ENCODE results near the gene PPP1R37.
A peak's percentile ranks its signal among the peaks of the same experiment; 100 is the strongest.

Gene PPP1R37

DNA sequence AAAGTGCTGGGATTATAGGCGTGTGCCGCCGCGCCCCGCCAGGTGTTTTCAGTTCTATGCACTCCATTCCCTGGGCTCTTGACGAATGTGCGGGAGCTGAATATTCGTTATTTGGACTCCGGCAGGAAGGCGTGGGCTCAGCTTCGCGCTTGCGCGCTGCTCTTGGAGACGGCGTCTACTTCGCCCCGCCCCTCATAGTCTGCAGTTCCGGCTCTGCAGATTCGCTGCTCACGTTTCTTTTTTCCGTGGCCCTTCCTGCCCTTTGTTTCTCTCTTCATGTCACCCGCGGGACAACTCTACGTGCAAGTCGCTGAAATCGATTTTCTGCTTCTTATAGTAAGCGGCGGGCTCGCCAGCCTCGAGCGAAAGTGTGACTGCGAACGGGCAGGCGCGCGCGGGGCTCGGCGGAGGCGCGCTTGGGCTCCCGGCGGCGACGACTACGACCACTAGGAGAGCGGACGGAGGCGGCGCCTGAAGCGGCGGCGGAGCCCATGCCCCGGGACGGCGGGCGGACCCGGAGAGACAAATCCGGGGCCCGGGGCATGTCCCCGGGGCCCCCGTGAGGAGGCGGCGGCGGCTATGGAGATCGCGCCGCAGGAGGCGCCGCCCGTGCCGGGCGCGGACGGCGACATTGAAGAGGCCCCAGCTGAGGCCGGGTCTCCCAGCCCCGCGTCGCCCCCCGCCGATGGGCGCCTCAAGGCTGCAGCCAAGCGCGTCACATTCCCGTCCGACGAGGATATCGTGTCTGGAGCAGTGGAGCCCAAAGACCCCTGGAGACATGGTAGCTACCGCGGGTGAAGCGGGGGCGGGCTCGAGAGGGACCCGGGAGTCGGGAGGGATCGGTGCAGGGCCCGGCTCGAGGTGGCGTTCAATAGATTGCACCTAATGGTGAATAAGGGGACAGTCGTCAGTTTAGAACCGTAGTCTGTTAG lies at the start of gene PPP1R37:
PPP1R37 (plus strand) TSS at position 433 of the 932 bp plus-strand sequence; CDS start at position 580, 147 bp downstream.
- DNase-seq (ENCODE audit: low read depth) = peak; percentile 96
- TF ChIP-seq, protein P1, sequence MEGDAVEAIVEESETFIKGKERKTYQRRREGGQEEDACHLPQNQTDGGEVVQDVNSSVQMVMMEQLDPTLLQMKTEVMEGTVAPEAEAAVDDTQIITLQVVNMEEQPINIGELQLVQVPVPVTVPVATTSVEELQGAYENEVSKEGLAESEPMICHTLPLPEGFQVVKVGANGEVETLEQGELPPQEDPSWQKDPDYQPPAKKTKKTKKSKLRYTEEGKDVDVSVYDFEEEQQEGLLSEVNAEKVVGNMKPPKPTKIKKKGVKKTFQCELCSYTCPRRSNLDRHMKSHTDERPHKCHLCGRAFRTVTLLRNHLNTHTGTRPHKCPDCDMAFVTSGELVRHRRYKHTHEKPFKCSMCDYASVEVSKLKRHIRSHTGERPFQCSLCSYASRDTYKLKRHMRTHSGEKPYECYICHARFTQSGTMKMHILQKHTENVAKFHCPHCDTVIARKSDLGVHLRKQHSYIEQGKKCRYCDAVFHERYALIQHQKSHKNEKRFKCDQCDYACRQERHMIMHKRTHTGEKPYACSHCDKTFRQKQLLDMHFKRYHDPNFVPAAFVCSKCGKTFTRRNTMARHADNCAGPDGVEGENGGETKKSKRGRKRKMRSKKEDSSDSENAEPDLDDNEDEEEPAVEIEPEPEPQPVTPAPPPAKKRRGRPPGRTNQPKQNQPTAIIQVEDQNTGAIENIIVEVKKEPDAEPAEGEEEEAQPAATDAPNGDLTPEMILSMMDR (IDR thresholded peaks at IDR 0.05; ENCODE audit: low read depth, low read length, missing control alignments) = peak; percentile 20
- in situ Hi-C loops (cut with HindIII; ENCODE audit: low sequenced_read_pairs) = no loop called here
- peak within 1 kb of the TSS; percentile 99 for H3K4me3 ChIP-seq (ENCODE audit: low read depth, low read length)

DNA sequence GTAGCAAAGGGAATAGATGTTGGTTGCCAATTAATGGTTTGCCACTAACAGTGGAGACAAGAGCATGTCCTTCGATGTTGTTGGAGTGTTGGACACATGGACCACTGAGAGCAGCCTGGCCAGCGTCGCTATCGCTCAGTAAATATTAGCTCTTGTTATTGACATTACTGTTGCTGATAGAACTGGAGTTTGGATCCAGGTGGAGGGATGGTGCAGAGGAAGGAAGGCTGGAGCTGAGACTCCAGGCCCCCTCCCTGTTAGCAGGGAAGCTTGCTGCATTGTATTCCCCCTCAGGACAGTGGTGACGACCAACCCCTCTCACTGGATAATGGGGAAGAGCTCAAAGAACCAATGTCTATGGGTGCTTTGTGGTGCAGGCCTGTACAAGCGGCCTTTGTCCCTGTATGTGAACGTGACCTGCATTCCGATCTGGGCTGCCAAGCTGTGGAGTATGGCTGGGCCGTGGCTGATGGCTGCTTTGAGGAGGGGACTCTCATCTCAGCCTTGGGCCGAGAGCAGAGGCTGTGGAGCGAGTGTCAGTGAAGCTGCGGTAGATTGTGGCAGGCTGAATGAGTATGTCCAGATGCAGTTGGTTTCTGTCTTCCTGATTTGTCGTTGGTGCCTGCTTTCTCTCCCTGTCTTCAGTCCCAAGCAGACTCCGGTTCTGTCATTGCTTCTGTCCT lies 47.2 kb upstream of the PPP1R37 start:
- in situ Hi-C loops (cut with HindIII; ENCODE audit: low sequenced_read_pairs) = no loop called here
- H3K4me3 ChIP-seq (ENCODE audit: low read depth, low read length) = no peak overlapping the region
- TF ChIP-seq, protein P1 (IDR thresholded peaks at IDR 0.05; ENCODE audit: low read depth, low read length, missing control alignments) = no peak
- no peak for DNase-seq (ENCODE audit: low read depth)

- DNase-seq (ENCODE audit: low read depth) = no peak
- in situ Hi-C loops (cut with HindIII; ENCODE audit: low sequenced_read_pairs) = no loop called here
Measured at GRCh38 chr19:45046355-45046754, 46.6 kb upstream of the PPP1R37 start.

DNA sequence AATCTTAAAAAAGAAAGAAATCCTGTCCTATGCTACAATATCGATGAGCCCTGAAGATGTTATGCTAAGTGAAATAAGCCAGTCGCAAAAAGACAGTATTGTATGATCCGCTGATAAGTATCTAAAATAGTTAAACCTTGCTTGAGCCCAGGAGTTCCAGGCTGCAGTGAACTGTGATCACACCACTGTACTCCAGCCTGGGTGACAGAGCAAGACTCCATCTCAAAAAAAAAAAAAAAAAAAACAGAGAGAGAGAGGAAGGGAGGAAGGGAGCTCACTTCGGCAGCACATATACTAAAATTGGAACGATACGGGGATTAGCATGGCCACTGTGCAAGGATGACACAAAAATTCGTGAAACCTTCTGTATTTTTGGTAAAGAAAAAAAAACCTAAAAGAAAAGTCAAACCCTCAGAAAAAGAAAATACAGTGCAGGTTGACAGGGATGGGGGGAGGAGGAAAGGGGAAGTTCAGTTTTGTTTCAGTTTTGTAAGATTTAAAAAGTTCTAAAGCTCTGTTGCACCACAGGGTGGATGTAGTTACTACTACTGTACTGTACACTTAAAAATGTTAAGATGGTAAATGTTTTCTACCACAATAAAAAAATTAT lies 45.7 kb upstream of the PPP1R37 start:
- TF ChIP-seq, protein P1 (IDR thresholded peaks at IDR 0.05; ENCODE audit: low read depth, low read length, missing control alignments) = no peak
- DNase-seq (ENCODE audit: low read depth) = no peak
- H3K4me3 ChIP-seq (ENCODE audit: low read depth, low read length) = no peak overlapping the region
- in situ Hi-C loops (cut with HindIII; ENCODE audit: low sequenced_read_pairs) = no loop called here

More at GRCh38 chr19:45046355-45046754, 46.6 kb upstream of the PPP1R37 start:
- TF ChIP-seq, protein P1 (IDR thresholded peaks at IDR 0.05; ENCODE audit: low read depth, low read length, missing control alignments) = no peak
- H3K4me3 ChIP-seq (ENCODE audit: low read depth, low read length) = no peak overlapping the region

DNA sequence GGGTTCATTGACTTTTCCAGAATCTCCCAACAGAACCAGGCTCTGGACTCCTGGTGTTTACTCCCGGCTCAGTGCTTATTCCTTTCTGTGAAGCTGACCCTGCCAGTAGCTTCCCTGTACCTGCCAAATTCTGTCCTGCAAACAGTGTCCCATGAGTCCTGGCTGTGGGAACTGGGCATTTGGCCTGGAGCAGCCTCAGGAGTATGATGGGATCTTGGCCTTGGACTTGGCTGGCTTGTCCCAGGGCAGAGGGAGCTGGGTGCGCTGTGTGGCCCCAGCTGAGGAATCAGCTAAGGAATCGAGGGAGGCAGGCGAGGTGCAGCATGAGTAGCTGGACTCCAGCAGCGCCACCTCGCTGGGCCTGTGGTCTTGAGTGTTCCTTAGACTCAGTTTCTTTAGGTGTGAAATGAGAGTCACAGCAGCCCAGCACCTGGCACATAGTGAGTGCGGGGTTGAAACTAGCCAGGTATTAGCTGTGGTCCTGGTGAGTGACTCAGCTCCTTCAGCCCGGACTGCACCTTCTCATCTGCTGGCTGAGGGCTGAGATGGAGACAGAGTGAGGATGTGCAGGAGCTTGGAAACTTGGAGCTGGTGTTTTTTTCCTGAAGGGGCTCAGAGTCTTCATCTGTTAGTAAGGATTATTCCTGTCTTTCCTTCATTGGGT lies 43.8 kb upstream of the PPP1R37 start:
- no peak for DNase-seq (ENCODE audit: low read depth)
- no peak overlapping the region for H3K4me3 ChIP-seq (ENCODE audit: low read depth, low read length)
- in situ Hi-C loops (cut with HindIII; ENCODE audit: low sequenced_read_pairs) = no loop called here
- TF ChIP-seq, protein P1 (IDR thresholded peaks at IDR 0.05; ENCODE audit: low read depth, low read length, missing control alignments) = no peak

DNA sequence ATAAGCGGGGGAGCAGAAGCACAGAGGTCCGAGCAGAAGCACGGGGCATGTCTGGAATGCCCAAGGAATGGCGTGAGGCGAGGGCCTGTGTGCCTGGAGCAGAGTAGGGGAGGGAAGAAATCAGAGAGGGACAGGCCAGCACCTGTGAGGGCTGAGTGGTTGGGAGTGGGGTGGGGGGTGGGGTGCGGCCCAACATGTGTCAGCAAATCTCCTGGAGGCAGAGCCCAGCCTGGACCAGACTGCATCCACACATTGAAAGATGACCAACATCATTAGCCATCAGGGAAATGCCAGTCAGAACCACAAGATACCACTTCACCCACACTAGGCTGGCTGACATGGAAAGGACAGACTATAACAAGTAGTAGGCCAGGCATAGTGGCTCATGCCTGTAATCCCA lies 42.9 kb upstream of the PPP1R37 start:
- no peak overlapping the region for H3K4me3 ChIP-seq (ENCODE audit: low read depth, low read length)
- TF ChIP-seq, protein P1 (IDR thresholded peaks at IDR 0.05; ENCODE audit: low read depth, low read length, missing control alignments) = no peak
- no peak for DNase-seq (ENCODE audit: low read depth)
- in situ Hi-C loops (cut with HindIII; ENCODE audit: low sequenced_read_pairs) = no loop called here

Measured in astrocyte of the cerebellum (primary cell).